WERI-Rb-1 (cell line): ENCODE data around the gene BAHD1.
"Not testable (repeated sequence)": the region's sequence is repeated elsewhere in the genome, so short reads cannot be mapped to it uniquely, and the experiment has no call there.

Experiments used
- DNase-seq: peaks from one replicate; pipeline ENCODE4 v3.0.0-alpha.2; 2020
- H3K27ac ChIP-seq: fragments of 250-450 bp; sonication (Bioruptor Pico); 2 replicates; pipeline ENCODE4 v1.5.1; 2020; ENCODE audit warnings: mild to moderate bottlenecking, moderate library complexity
- H3K27me3 ChIP-seq: fragments of 250-450 bp; sonication (Bioruptor Pico); 2 replicates; pipeline ENCODE4 v1.5.1; 2021; ENCODE audit warnings: mild to moderate bottlenecking, low read depth, moderate library complexity; ENCODE audit not compliant: insufficient read depth, severe bottlenecking
- H3K36me3 ChIP-seq: fragments of 250-450 bp; sonication (Bioruptor Pico); 2 replicates; pipeline ENCODE4 v1.5.1; 2020; ENCODE audit warnings: mild to moderate bottlenecking, moderate library complexity
- H3K4me3 ChIP-seq: 2 replicates; pipeline ENCODE4 v1.5.1; 2011; ENCODE audit warnings: low read depth, mild to moderate bottlenecking, control low read depth, low read length
- H3K9me3 ChIP-seq: fragments of 250-450 bp; sonication (Bioruptor Pico); 2 replicates; pipeline ENCODE4 v1.5.1; 2021; ENCODE audit warnings: mild to moderate bottlenecking, moderate library complexity; ENCODE audit not compliant: severe bottlenecking
- CTCF ChIP-seq: IDR thresholded peaks from 2 replicates; pipeline ENCODE4 v1.5.1; 2011; ENCODE audit warnings: low read depth, mild to moderate bottlenecking, control low read depth, inconsistent platforms, low read length

Gene BAHD1

GRCh38 chr15:40452296-40453090 lies 11.7 kb downstream of the BAHD1 start:
- Histone ChIP-seq H3K9me3 (no peaks in the 10 kb centered on the region), H3K4me3 (no peak overlapping the region), H3K36me3 (no peaks in the 10 kb centered on the region), H3K27me3 (no peaks in the 10 kb centered on the region), H3K27ac (no peak overlapping the region)
- DNase-seq, result no peak
- TF ChIP-seq CTCF, result no peak

GRCh38 chr15:40453941-40454340 lies 13.2 kb downstream of the BAHD1 start:
- not testable (repeated sequence) for DNase-seq, H3K27me3 ChIP-seq, H3K4me3 ChIP-seq, H3K9me3 ChIP-seq, H3K27ac ChIP-seq, H3K36me3 ChIP-seq

DNA sequence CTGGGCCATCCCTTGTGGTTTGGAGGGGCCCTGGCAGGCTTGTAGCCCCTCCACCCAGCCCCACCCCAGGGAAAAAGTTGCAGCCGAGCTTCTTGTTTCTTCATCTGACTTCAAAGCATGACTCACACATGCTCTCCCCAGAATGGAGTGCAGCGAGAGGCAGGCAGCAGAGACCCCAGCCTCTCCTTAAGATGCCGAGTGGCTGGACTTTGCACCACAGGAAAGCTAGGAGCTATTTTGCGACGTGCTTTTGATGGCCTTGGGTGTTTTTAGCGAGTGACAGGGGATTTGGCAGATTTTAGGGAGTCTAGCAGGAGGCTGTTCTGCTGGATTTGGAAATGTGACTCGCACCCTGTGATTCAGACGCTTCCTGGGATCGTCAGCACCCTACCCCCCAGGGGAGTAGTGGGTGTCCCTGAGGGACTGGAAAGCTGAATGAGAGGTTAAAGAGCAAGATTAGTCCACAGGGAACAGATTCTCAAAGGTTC lies 14.2 kb downstream of the BAHD1 start:
- no peaks in the 10 kb centered on the region for H3K27me3 ChIP-seq
- no peak for TF ChIP-seq CTCF
- H3K36me3 ChIP-seq, result peaks cover 13% of the 10 kb centered on the region
- no peak overlapping the region for H3K4me3 ChIP-seq
- no peaks in the 10 kb centered on the region for H3K9me3 ChIP-seq
- peak overlapping the region; percentile 18; the same call in 1 of the 2 replicates for H3K27ac ChIP-seq
- no peak for DNase-seq

GRCh38 chr15:40456299-40456712 lies 15.6 kb downstream of the BAHD1 start:
- H3K27me3 ChIP-seq, result no peaks in the 10 kb centered on the region
- H3K36me3 ChIP-seq, result peaks cover 26% of the 10 kb centered on the region
- peak overlapping the region; percentile 46 for H3K27ac ChIP-seq
- H3K9me3 ChIP-seq, result no peaks in the 10 kb centered on the region
- no peak for TF ChIP-seq CTCF
- no peak overlapping the region for H3K4me3 ChIP-seq
- DNase-seq, result no peak

GRCh38 chr15:40456738-40457137 lies 16.0 kb downstream of the BAHD1 start:
- H3K27me3 ChIP-seq, result no peaks in the 10 kb centered on the region
- no peak for TF ChIP-seq CTCF
- no peak overlapping the region for H3K4me3 ChIP-seq
- peaks cover 27% of the 10 kb centered on the region for H3K36me3 ChIP-seq
- H3K27ac ChIP-seq, result peak overlapping the region; percentile 46
- no peaks in the 10 kb centered on the region for H3K9me3 ChIP-seq
- no peak for DNase-seq

DNA sequence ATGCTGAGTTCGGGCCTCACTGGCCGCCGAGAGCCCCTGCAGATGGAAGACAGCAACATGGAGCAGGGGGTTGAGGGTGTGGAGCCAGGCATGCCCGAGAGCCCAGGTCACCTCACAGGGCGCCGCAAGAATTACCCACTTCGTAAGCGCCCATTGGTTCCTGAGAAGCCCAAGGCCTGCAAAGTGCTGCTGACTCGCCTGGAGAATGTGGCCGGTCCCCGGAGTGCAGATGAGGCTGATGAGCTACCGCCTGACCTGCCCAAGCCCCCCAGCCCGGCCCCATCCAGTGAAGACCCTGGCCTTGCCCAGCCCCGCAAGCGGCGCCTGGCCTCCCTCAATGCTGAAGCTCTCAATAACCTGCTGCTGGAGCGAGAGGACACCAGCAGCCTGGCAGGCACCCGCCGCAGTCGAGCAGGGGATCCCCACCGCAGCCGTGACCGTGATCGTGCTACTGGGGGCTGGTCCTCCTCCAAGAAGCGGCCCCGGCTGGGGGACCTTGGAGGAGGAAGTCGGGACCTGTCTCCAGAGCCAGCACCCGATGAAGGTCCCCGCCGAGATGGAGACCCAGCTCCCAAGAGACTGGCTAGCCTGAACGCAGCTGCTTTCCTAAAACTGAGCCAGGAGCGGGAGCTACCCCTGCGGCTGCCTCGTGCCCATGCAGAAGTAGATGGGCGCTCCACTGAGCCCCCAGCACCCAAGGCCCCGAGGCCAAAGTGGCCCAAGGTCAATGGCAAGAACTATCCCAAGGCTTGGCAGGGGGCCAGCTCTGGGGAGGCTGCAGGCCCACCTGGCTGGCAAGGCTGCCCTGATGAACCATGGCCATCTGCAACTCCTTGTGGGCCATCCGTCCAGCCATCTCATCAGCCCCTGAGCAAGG lies 18.0 kb downstream of the BAHD1 start:
- no peaks in the 10 kb centered on the region for H3K27me3 ChIP-seq
- no peak overlapping the region for H3K4me3 ChIP-seq
- no peak for DNase-seq
- no peak overlapping the region for H3K27ac ChIP-seq
- peaks cover 46% of the 10 kb centered on the region for H3K36me3 ChIP-seq
- TF ChIP-seq CTCF, result no peak
- no peaks in the 10 kb centered on the region for H3K9me3 ChIP-seq
